T-helper 1 cell treated with Interleukin-12 subunit alpha and Interleukin-12 subunit beta and Interleukin-4 antibody, amounts not matched to agents 30 μg/mL and 1 μg/mL, for 36 hours (primary cell): ENCODE results near the gene LACRT.
A peak's percentile ranks its signal among the peaks of the same experiment; 100 is the strongest.

Experiments used
- H3K27ac Mint-ChIP-seq: one replicate; pipeline ENCODE4 v1.8.0; 2021; ENCODE audit warnings: mild to moderate bottlenecking, mixed read lengths
- H3K27me3 Mint-ChIP-seq: one replicate; pipeline ENCODE4 v1.8.0; 2021; ENCODE audit warnings: low read depth, mixed read lengths
- H3K36me3 Mint-ChIP-seq: one replicate; pipeline ENCODE4 v1.8.0; 2021; ENCODE audit warnings: low read depth, mixed read lengths
- H3K4me1 Mint-ChIP-seq: one replicate; pipeline ENCODE4 v1.8.0; 2021; ENCODE audit warnings: low read depth, mixed read lengths
- H3K4me3 Mint-ChIP-seq: one replicate; pipeline ENCODE4 v1.8.0; 2021; ENCODE audit warnings: mild to moderate bottlenecking, moderate library complexity, mixed read lengths
- H3K9me3 Mint-ChIP-seq: one replicate; pipeline ENCODE4 v1.8.0; 2021; ENCODE audit warnings: mixed read lengths

Gene LACRT

DNA sequence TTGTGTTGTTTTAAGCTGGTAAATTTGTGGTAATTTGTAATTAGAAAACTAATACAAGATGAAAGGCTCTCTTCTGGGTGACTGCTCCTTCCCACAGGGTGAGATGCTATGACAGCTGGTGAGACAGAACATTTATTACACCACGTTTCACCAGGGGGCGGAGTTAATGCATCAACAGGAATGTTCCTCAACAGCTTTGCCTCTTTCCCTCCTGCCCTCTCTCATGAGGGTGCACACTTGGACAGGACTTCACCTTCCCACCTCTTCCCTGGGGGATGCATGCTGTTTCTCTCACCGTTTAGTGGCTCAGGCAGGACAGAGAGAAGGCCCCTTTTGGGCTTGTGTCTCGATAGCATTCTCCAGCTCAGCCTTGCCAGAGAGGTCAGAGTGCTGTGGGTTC lies 32.9 kb downstream of the LACRT start:
- peaks cover 21% of the 10 kb centered on the region for H3K27me3 Mint-ChIP-seq
- H3K9me3 Mint-ChIP-seq = no peaks in the 10 kb centered on the region
- H3K27ac Mint-ChIP-seq = no peak overlapping the region
- peaks cover 5% of the 10 kb centered on the region for H3K4me1 Mint-ChIP-seq
- H3K36me3 Mint-ChIP-seq = no peaks in the 10 kb centered on the region
- no peak overlapping the region for H3K4me3 Mint-ChIP-seq

DNA sequence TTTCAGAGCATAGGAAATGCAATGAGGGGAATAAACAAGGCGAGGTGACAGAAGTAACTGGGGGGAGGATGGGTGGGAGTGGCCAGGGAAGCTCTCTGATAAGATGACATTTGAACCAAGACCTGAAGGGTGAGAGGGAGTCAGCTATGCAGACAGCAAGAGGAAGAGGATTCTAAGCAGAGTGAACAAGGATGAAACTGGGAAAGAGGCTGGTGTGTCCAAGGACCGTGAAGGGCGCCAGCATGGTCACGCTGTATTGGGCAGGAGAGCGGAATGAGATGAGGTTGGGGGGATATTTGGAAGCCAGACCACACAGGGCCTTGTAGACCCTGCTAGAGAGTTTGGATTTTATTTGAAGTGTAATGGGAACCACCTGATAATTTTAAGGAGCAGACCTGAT lies 35.7 kb downstream of the LACRT start:
- no peak overlapping the region for H3K27ac Mint-ChIP-seq
- H3K9me3 Mint-ChIP-seq = no peaks in the 10 kb centered on the region
- peaks cover 28% of the 10 kb centered on the region for H3K27me3 Mint-ChIP-seq
- H3K4me3 Mint-ChIP-seq = no peak overlapping the region
- no peaks in the 10 kb centered on the region for H3K36me3 Mint-ChIP-seq
- peaks cover 7% of the 10 kb centered on the region for H3K4me1 Mint-ChIP-seq

DNA sequence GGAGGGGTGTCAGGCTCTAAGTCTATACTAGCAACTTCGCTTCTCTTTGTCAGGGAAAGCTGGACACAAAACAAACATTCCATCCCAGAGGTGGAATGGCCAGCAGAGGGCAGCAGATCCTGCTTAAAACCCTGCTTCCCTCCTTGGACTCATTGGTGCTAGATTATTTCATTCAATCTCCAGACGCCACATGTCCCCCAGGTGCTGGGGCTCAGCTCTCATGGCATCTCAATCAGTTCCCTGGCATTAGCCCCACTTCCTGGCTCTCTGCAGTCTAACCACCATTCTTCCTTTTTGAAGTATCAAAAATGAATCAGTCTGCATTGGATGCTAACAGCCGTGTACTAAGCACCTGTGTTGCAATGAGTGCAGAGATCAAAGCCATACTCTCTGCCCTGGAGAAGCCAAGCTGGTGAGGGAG lies 38.2 kb downstream of the LACRT start:
- Mint-ChIP-seq H3K4me1 (peaks cover 2% of the 10 kb centered on the region), H3K27ac (no peak overlapping the region), H3K4me3 (no peak overlapping the region), H3K27me3 (peaks cover 32% of the 10 kb centered on the region), H3K9me3 (no peaks in the 10 kb centered on the region), H3K36me3 (no peaks in the 10 kb centered on the region)

DNA sequence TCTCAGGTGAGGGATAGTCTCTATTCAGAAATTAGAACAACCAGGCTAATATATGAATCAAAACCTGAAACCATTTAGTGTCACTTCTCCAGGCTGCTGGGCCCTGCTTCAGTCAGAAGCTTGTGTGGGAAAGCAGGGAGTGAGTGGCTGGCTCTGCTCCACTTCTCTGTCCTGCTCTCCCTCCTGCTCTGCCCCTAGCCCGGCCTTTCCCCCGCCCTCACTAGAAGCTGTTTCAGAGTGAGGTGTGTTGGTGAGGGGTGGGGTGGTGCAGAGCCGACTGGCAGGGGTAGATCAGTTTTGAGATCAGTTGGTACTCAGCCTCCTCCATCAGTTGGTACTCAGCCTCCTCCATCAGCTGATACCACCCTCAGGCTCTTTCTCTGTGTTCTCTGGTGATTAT lies 39.2 kb downstream of the LACRT start:
- Mint-ChIP-seq H3K36me3 (no peaks in the 10 kb centered on the region), H3K27me3 (peaks cover 35% of the 10 kb centered on the region), H3K9me3 (no peaks in the 10 kb centered on the region), H3K4me1 (peaks cover 2% of the 10 kb centered on the region), H3K4me3 (no peak overlapping the region), H3K27ac (no peak overlapping the region)

DNA sequence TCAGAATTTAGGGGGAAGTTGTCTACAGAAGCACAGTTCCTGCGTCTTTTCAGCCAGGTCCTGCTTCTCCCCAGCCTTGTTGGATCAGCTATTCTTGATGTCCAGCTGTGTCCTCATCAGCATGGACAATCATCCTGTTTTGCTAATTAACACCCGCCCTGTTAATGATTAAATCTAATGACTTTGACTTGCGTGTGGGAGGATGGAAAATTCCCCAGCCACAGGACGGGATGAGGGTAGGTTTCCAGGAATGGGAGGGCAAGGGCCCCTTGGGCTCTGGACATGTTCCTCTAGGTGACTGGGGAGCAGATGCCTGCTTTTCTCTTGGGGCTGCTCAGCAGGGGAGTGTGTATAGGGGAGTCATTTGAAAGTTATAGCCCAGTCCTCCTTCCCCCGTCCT lies 41.0 kb downstream of the LACRT start:
- no peaks in the 10 kb centered on the region for H3K36me3 Mint-ChIP-seq
- H3K27me3 Mint-ChIP-seq = peaks cover 39% of the 10 kb centered on the region
- no peak overlapping the region for H3K27ac Mint-ChIP-seq
- no peaks in the 10 kb centered on the region for H3K9me3 Mint-ChIP-seq
- no peak overlapping the region for H3K4me3 Mint-ChIP-seq
- H3K4me1 Mint-ChIP-seq = peaks cover 4% of the 10 kb centered on the region

DNA sequence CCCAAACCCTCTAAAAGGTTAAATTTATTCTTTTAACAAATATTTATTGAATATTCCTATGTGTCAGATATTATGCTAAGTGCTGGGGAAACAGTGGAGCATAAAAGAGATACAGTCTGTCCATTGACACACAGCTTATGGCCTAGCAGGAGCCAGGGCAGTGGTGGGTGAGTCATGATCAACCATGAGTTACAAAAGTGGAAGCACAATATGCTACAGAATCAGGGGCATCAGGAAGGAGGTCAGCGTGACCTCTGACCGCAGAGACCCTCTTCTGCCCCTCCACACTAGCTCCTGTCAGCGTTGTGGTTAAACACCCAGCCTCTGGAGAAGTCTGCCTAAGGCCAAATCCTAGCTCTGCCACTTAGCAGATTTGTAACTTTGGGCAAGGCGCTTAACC lies 41.6 kb downstream of the LACRT start:
- Mint-ChIP-seq H3K27ac (no peak overlapping the region), H3K9me3 (no peaks in the 10 kb centered on the region), H3K4me1 (peaks cover 4% of the 10 kb centered on the region), H3K4me3 (no peak overlapping the region), H3K27me3 (peaks cover 40% of the 10 kb centered on the region), H3K36me3 (no peaks in the 10 kb centered on the region)

DNA sequence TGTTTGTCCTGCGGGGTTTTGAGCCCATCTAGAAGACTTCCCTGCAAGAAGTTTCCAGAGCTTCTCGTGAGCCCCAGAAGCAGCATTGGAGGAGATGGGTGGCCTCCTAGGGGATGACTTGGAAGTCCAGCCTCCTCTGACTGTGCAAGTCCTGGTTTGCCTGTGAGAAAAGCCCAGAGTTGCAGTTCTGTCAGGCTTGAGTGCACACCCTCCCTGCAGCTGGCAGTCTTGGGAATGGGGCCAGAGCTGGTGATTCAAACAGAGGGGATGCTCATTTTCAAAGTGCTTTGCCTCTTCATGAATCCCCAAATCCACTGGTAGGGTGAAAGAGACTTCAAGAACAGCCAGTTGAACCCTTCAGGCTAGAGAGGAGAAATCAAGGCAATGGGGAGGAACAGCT lies 42.4 kb downstream of the LACRT start:
- no peaks in the 10 kb centered on the region for H3K36me3 Mint-ChIP-seq
- H3K27ac Mint-ChIP-seq = no peak overlapping the region
- H3K27me3 Mint-ChIP-seq = peaks cover 48% of the 10 kb centered on the region
- no peaks in the 10 kb centered on the region for H3K9me3 Mint-ChIP-seq
- peaks cover 4% of the 10 kb centered on the region for H3K4me1 Mint-ChIP-seq
- H3K4me3 Mint-ChIP-seq = no peak overlapping the region

DNA sequence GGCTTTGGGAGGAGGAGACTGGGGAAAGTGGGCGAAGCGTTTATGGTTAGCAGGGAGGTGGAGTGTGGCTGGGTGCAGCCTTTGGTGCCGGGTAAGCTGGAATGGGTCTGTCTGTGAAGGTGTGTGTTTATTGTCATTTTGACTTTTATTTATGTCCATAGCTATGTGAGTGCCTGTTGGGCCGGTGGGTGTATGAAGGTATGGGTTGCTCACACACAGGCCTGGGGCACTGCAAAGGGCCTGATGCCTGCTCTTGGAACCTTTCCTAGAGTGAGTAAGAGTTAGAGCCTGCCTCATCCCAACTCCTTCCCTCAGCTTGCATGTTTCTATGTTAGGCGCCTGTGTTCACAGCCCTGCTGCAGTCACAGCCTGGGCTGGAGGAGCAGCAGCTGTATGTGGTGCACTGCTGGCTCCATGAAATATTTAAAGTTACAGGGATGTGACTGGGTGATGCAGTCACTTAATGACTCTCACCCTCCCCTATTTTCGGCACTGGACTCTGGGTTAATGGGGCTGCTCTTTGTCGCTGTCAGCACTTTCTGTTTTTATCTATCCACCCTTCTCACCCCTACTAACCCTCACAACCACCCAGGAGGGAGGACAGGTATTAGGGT lies 43.6 kb downstream of the LACRT start:
- H3K36me3 Mint-ChIP-seq = no peaks in the 10 kb centered on the region
- H3K27me3 Mint-ChIP-seq = peaks cover 52% of the 10 kb centered on the region
- H3K4me3 Mint-ChIP-seq = no peak overlapping the region
- peaks cover 2% of the 10 kb centered on the region for H3K4me1 Mint-ChIP-seq
- no peaks in the 10 kb centered on the region for H3K9me3 Mint-ChIP-seq
- H3K27ac Mint-ChIP-seq = no peak overlapping the region

DNA sequence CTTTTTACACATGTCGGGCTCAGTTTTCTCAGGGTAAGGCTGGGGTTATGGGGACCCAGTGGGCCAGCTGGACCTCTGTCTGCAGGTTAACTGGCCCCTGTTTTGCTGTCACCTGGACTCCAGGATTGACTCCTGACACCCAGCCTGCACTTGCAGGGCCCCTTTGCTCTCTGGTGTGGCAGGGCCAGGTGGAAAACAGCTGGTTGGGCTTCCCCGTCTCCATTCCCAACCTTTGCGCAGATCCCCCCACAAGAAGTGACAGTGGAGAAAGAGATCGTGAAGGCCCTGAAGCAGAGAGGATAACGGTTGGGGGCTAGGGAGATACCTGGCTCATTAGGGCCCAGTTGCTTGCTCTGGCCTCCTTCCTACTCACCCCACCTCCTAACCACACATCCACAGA lies 44.7 kb downstream of the LACRT start:
- Mint-ChIP-seq H3K9me3 (no peaks in the 10 kb centered on the region), H3K4me1 (peaks cover 2% of the 10 kb centered on the region), H3K4me3 (no peak overlapping the region)

DNA sequence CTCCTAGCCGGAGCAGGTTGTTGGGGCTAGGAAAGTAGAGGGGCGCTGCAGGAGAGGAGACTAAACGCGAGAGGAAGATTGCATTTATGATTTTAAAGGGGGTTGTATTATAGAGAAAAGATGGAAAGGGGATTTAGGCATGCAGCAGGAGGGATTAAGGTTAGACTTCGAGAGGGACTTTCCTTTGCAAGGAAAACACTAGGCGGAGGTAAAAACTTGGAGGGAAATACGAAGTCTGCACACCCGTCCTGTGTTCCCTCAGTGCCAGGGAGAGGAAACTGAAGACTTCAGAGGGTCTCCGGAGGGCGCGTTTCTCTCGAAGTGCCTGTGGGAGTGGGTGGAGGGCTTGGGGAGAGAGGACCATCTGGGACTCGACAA lies 45.8 kb downstream of the LACRT start:
- Mint-ChIP-seq H3K4me1 (peaks cover 2% of the 10 kb centered on the region), H3K36me3 (no peaks in the 10 kb centered on the region), H3K27ac (no peak overlapping the region), H3K27me3 (peaks cover 74% of the 10 kb centered on the region), H3K9me3 (no peaks in the 10 kb centered on the region), H3K4me3 (peak overlapping the region; percentile 38)

More for the DNA sequence above, 44.7 kb downstream of the LACRT start:
- H3K36me3 Mint-ChIP-seq = no peaks in the 10 kb centered on the region
- no peak overlapping the region for H3K27ac Mint-ChIP-seq
- peaks cover 64% of the 10 kb centered on the region for H3K27me3 Mint-ChIP-seq

DNA sequence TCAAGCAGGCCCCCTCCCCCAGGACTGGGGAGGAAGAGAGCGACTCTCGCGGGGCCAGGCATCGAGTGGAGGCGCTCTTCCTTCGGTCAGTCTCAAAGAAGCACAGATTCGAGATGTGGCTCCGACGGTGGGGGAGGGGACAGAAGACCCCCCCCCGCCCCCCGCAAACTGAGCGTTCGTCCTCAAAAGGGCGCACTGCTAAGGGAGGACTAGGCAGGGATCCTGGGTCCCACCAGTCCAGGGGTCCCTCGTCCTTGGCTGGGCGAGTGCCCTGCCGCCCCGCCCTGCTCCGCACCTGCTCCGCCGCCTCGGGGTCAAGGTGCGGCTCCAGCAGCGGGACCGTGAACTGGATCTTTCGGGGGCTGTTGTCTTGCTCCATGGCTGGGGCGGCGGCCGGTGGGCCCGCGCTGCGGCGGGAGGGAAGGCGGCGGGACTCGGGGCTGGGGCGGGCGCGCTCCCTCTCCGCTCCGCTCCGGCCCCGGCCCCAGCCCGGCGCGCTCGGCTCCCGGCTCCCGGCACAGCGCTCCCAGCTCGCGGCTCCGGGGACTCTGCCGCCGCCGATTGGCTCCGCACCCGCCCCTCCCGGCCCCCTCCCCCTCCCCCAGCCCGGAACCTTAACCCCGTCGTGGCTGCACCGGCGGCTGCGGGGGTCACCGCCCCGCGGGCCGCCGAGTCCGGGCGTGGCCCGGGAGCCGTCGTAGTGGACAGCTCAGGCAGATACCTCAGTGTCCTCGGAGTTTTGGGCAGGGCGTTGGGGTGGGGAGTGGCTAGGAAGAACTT lies 46.4 kb downstream of the LACRT start, which contains the start of gene PPP1R1A:
Gene PPP1R1A (minus strand): TSS at position 550 of the 780 bp plus-strand sequence. CDS start 171 bp downstream, at position 379.
- H3K27me3 Mint-ChIP-seq = peaks cover 77% of the 10 kb centered on the region
- H3K27ac Mint-ChIP-seq = no peak within 1 kb of the TSS
- no peaks in the 10 kb centered on the region for H3K9me3 Mint-ChIP-seq
- no peaks in the 10 kb centered on the region for H3K36me3 Mint-ChIP-seq
- H3K4me3 Mint-ChIP-seq = peak within 1 kb of the TSS; percentile 38
- H3K4me1 Mint-ChIP-seq = peaks cover 2% of the 10 kb centered on the region

DNA sequence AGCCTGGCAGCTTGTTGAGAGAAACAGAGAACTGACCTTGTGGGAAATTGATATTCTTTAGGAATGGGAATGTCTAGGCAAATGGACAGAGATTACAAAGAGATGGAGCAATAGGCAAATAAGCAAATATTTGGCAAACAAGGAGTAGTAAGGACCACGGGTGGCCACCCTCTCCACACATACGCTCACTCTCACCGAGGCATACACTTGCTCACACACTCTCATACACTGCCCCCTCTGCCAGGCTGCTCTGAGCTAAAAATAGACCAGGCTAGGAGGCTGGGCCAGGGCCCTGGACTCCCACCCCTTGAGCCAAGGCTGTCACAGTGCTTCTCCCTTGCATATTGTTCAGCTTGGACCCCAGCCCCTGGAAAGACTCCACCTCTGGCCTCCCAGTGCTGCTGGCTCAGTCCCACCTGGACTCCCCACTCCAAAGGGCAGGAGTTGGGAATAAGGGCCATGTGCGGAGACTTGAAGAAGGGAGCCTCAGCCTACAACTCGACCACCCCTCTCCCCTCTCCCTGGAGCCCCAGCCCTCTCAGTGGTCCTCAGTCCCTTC lies 47.3 kb downstream of the LACRT start:
- Mint-ChIP-seq H3K36me3 (no peaks in the 10 kb centered on the region), H3K27ac (no peak overlapping the region), H3K27me3 (peaks cover 80% of the 10 kb centered on the region), H3K9me3 (no peaks in the 10 kb centered on the region), H3K4me3 (no peak overlapping the region), H3K4me1 (peaks cover 2% of the 10 kb centered on the region)

DNA sequence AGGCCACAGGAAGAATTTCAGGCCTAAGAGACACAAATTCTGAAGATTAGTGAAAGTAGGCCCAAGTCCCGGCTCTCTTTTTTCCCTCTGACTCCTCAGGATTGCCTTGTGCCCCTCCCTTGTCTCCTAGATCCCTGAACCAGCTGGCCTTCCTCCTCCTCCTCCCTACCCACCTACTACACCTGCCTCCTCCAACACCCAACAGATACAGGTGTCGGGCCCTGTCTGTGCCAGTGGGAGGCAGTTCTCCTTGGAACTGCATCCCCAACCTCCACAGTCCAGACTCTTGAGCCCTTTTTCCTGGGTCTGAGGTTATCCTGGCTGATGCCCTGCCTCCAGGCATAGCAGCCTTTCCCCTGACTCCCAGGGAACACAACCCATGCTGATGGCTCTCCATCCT lies 48.1 kb downstream of the LACRT start:
- H3K27ac Mint-ChIP-seq = no peak overlapping the region
- no peaks in the 10 kb centered on the region for H3K9me3 Mint-ChIP-seq
- no peak overlapping the region for H3K4me3 Mint-ChIP-seq
- no peaks in the 10 kb centered on the region for H3K36me3 Mint-ChIP-seq
- H3K4me1 Mint-ChIP-seq = peaks cover 2% of the 10 kb centered on the region
- H3K27me3 Mint-ChIP-seq = peaks cover 77% of the 10 kb centered on the region

DNA sequence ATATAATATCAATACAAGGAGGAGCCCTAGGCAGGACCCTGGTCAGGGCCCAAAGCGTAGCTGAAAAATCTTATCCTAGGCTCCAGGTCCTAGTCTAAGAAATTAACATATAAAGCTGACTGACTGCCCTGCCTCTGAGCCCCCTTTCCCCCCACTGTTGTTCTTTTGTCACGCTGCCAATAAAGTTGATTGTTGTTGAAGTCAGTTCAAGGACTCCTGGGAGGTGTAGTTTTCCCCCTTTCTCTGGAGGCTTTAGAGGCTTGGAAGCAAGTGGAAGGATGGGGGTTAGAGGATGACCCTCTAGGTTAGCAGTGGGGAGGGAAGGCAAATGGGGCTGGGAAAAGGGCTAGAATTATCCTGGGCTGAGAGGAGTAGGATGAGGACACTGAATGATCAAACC lies 49.5 kb downstream of the LACRT start:
- Mint-ChIP-seq H3K27me3 (peaks cover 65% of the 10 kb centered on the region), H3K36me3 (no peaks in the 10 kb centered on the region), H3K4me3 (no peak overlapping the region), H3K4me1 (peaks cover 2% of the 10 kb centered on the region), H3K27ac (no peak overlapping the region), H3K9me3 (no peaks in the 10 kb centered on the region)

DNA sequence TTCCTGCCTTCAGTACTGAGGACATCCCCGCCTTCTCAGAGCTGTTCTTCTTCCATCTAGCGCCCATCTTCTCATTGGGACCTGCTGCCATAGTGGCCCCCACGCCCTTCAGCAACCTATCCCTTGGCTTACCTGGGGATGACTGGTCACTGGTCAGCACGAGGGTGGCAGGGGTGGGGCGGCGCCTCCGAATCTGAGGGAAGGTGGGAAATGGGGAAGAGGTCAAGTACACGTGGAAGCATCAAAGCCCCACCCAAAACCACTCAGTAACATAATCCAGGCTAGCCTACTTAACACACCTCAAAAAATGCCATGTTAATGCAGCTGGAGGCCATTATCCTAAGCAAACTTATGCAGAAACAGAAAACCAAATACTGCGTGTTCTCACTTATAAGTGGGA lies 50.6 kb downstream of the LACRT start:
- H3K4me1 Mint-ChIP-seq = peaks cover 9% of the 10 kb centered on the region
- H3K9me3 Mint-ChIP-seq = no peaks in the 10 kb centered on the region
- H3K27ac Mint-ChIP-seq = no peak overlapping the region
- H3K36me3 Mint-ChIP-seq = no peaks in the 10 kb centered on the region
- H3K4me3 Mint-ChIP-seq = no peak overlapping the region
- H3K27me3 Mint-ChIP-seq = peaks cover 54% of the 10 kb centered on the region
